Mesenchymal stem cell (in vitro differentiated cells and primary cell): ENCODE data around the gene HAO2.

ENCODE experiments used
- DNase-seq: peaks from one replicate; pipeline ENCODE4 v3.0.0-alpha.2; 2013
- H2AFZ ChIP-seq: one replicate; pipeline ENCODE4 v1.6.1; 2013; ENCODE audit warnings: low read depth, mild to moderate bottlenecking, control low read depth, inconsistent platforms, low read length, moderate library complexity
- H2AK5ac ChIP-seq: 2 replicates; pipeline ENCODE4 v1.6.1; 2013; ENCODE audit warnings: low read length, moderate library complexity, mild to moderate bottlenecking, inconsistent platforms; ENCODE audit not compliant: severe bottlenecking
- H2BK120ac ChIP-seq: one replicate; pipeline ENCODE4 v1.6.1; 2013; ENCODE audit warnings: low read depth, mild to moderate bottlenecking, inconsistent platforms, low read length, moderate library complexity
- H2BK12ac ChIP-seq, 2 experiments: one replicate each; pipeline ENCODE4 v1.6.1; 2013; ENCODE audit warnings: inconsistent platforms in 2 of 2, low read length in 2 of 2, mild to moderate bottlenecking in 2 of 2, moderate library complexity in 2 of 2, control low read depth in 1 of 2
- H2BK15ac ChIP-seq: one replicate; pipeline ENCODE4 v1.6.1; 2013; ENCODE audit warnings: mild to moderate bottlenecking, low read depth, inconsistent platforms; ENCODE audit not compliant: poor library complexity, severe bottlenecking
- H2BK5ac ChIP-seq: 2 replicates; pipeline ENCODE4 v1.6.1; 2013; ENCODE audit warnings: low read depth, mild to moderate bottlenecking, low read length, control low read depth, inconsistent platforms; ENCODE audit not compliant: poor library complexity, severe bottlenecking
- H3K14ac ChIP-seq, 2 experiments: one replicate each; pipeline ENCODE4 v1.6.1; 2013; ENCODE audit warnings: inconsistent platforms in 2 of 2, low read length in 2 of 2, control low read depth in 1 of 2, mild to moderate bottlenecking in 1 of 2, moderate library complexity in 1 of 2
- H3K18ac ChIP-seq, 2 experiments: one replicate each; pipeline ENCODE4 v1.6.1; 2013; ENCODE audit warnings: inconsistent platforms in 2 of 2, low read length in 2 of 2, control low read depth in 1 of 2, low read depth in 1 of 2, mild to moderate bottlenecking in 1 of 2
- H3K23ac ChIP-seq, 2 experiments: one replicate each; pipeline ENCODE4 v1.6.1; 2013; ENCODE audit warnings: inconsistent platforms in 2 of 2, low read length in 2 of 2, mild to moderate bottlenecking in 2 of 2, moderate library complexity in 2 of 2, control low read depth in 1 of 2
- H3K27ac ChIP-seq: 2 replicates; pipeline ENCODE4 v1.5.1; 2013; ENCODE audit warnings: mild to moderate bottlenecking, moderate library complexity, low read length, control low read depth, inconsistent platforms; ENCODE audit not compliant: poor library complexity, severe bottlenecking
- H3K27me3 ChIP-seq, 2 experiments: 2 replicates each; pipeline versions ENCODE4 v1.6.1 to v1.7.0; 2013; ENCODE audit warnings: low read length in 2 of 2, mild to moderate bottlenecking in 2 of 2, moderate library complexity in 2 of 2, control low read depth in 1 of 2, inconsistent platforms in 1 of 2; ENCODE audit not compliant: control insufficient read depth in 1 of 2, insufficient read depth in 1 of 2
- H3K36me3 ChIP-seq, 2 experiments: 2 replicates each; pipeline versions ENCODE4 v1.6.1 to v1.7.0; 2013; ENCODE audit warnings: low read length in 2 of 2, control low read depth in 1 of 2, inconsistent platforms in 1 of 2, low read depth in 1 of 2, mild to moderate bottlenecking in 1 of 2; ENCODE audit not compliant: insufficient read depth in 2 of 2, control insufficient read depth in 1 of 2
- H3K4ac ChIP-seq, 2 experiments: one replicate each; pipeline ENCODE4 v1.6.1; 2013; ENCODE audit warnings: inconsistent platforms in 2 of 2, low read length in 2 of 2, mild to moderate bottlenecking in 2 of 2, moderate library complexity in 2 of 2, control low read depth in 1 of 2, low read depth in 1 of 2
- H3K4me1 ChIP-seq: 2 replicates; pipeline ENCODE4 v1.6.1; 2013; ENCODE audit warnings: low read depth, low read length, control low read depth; ENCODE audit not compliant: control insufficient read depth, insufficient read depth
- H3K4me2 ChIP-seq: 2 replicates; pipeline ENCODE4 v1.6.1; 2013; ENCODE audit warnings: low read length, mild to moderate bottlenecking, inconsistent platforms; ENCODE audit not compliant: poor library complexity, severe bottlenecking
- H3K4me3 ChIP-seq, 2 experiments: 2 replicates each; pipeline versions ENCODE4 v1.5.1 to v1.7.0; 2013; ENCODE audit warnings: low read length in 2 of 2, mild to moderate bottlenecking in 2 of 2, control low read depth in 1 of 2, low read depth in 1 of 2; ENCODE audit not compliant: insufficient read depth in 1 of 2
- H3K79me1 ChIP-seq: replicated peaks from 2 replicates; pipeline ENCODE4 v1.6.1; 2013; ENCODE audit warnings: mild to moderate bottlenecking, control low read depth, low read length, inconsistent platforms; ENCODE audit not compliant: poor library complexity, severe bottlenecking
- H3K9ac ChIP-seq: 2 replicates; pipeline ENCODE4 v1.7.0; 2013; ENCODE audit warnings: mild to moderate bottlenecking, low read length, moderate library complexity
- H3K9me3 ChIP-seq: 2 replicates; pipeline ENCODE4 v1.7.0; 2013; ENCODE audit warnings: mild to moderate bottlenecking, low read length; ENCODE audit not compliant: control insufficient read depth
- H4K8ac ChIP-seq: one replicate; pipeline ENCODE4 v1.6.1; 2013; ENCODE audit warnings: inconsistent platforms, mild to moderate bottlenecking, low read length, moderate library complexity
- H4K91ac ChIP-seq: one replicate; pipeline ENCODE4 v1.6.1; 2013; ENCODE audit warnings: mild to moderate bottlenecking, low read length, inconsistent platforms
- WGBS: methylation state at CpG from one replicate; pipeline ENCODE4 v1.1.7; 2013; ENCODE audit warnings: mixed read lengths; 5-methylcytosine and 5-hydroxymethylcytosine counted together

Gene HAO2

DNA sequence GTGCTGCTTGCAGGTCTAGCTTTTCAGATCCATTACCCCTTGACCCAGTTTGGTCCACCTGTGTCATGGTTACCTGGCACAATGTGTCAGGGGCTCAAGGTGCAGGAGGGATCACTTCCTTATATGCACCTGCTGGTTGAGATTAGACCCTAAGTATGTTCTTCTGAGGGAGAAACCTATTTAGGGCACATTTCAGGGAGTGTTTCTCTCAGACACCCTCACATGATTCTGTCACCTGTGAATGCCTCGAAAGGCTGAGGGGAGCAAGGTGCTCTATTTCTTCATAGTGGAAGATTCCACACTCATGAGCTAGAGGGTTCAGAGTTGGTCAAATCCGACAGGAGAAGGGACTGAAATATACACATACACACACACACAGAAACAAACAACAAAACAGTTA, 61.9 kb downstream of the HAO2 start:
- Histone ChIP-seq H3K9me3 (no peaks in the 10 kb centered on the region), H3K36me3 (no peaks in the 10 kb centered on the region), H3K4ac (no peak overlapping the region), H4K91ac (no peak overlapping the region), H2AK5ac (no peak overlapping the region), H2BK5ac (no peak overlapping the region), H3K27me3 (peaks cover 24 to 34% of the 10 kb centered on the region in 2 experiments), H3K14ac (no peak overlapping the region), H2BK12ac (no peak overlapping the region), H3K4me2 (no peak overlapping the region), H3K9ac (no peak overlapping the region), H3K4me3 (no peak overlapping the region), H2BK15ac (no peak overlapping the region), H3K23ac (no peak overlapping the region), H2AFZ (no peak overlapping the region), H4K8ac (no peak overlapping the region), H3K18ac (no peak overlapping the region), H3K27ac (no peak overlapping the region), H3K4me1 (no peaks in the 10 kb centered on the region), H3K79me1 (no peaks in the 10 kb centered on the region), H2BK120ac (no peak overlapping the region)
- no peak for DNase-seq
- WGBS: 60% methylated on average over 1 of the region's 2 CpGs

DNA sequence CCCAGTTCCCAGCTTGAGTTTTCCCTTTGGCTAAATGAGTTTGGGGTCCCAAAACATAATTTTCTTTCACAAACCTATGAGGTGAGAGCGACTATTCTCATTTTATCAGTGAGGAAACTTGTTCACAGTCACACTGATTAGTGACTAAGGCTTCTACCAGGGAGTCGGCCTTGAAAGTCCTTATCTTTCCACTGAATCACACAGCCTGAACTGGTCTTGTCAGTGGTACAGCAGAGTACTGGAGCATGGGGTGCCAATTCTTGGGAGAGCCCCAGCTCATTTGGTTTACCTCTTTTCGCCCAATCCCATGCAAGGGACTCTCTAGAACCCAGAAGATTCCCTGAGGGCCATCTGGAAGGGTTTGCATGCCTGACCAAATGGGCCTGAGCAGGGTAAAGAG, 63.3 kb downstream of the HAO2 start:
- Histone ChIP-seq H3K18ac (no peak overlapping the region), H3K23ac (no peak overlapping the region), H3K4me3 (no peak overlapping the region), H2BK120ac (no peak overlapping the region), H3K79me1 (no peaks in the 10 kb centered on the region), H3K4me1 (no peaks in the 10 kb centered on the region), H3K9ac (no peak overlapping the region), H4K8ac (no peak overlapping the region), H3K4me2 (no peak overlapping the region), H2AFZ (no peak overlapping the region), H3K36me3 (no peaks in the 10 kb centered on the region), H3K9me3 (no peaks in the 10 kb centered on the region), H4K91ac (no peak overlapping the region), H2BK12ac (no peak overlapping the region), H2BK5ac (no peak overlapping the region), H3K27ac (no peak overlapping the region), H3K4ac (no peak overlapping the region), H3K14ac (no peak overlapping the region), H3K27me3 (peaks cover 24 to 34% of the 10 kb centered on the region in 2 experiments), H2AK5ac (no peak overlapping the region), H2BK15ac (no peak overlapping the region)
- 39% methylated on average over 3 of the region's 3 CpGs for WGBS
- DNase-seq: no peak

DNA sequence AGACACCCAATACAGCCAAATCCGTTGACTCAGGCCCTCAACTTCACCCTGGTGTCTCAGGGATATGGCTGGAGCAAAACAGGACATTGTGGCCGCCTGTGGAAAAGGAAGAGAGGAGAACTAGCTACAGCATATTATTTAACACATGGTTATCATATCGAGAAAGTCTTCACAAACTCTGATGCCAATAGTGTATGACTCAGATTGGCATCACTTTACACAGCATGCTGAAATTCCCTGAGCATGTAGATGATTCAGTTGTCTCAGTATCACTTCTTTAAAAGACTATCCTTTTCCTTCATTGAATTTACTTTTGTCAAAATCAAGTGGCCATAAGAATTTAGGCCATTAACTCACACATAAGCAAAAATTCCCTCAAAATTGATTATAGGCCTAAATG, 66.5 kb downstream of the HAO2 start:
- no peak overlapping the region for H4K91ac ChIP-seq
- no peak overlapping the region for H3K23ac ChIP-seq
- H2BK5ac ChIP-seq: no peak overlapping the region
- no peak overlapping the region for H3K4me2 ChIP-seq
- DNase-seq: no peak
- 76% methylated on average over 2 of the region's 3 CpGs for WGBS
- no peak overlapping the region for H3K18ac ChIP-seq
- no peak overlapping the region for H3K4ac ChIP-seq
- no peak overlapping the region for H4K8ac ChIP-seq
- H3K4me3 ChIP-seq: no peak overlapping the region
- no peak overlapping the region for H3K27ac ChIP-seq
- H3K79me1 ChIP-seq: no peaks in the 10 kb centered on the region
- H3K36me3 ChIP-seq: no peaks in the 10 kb centered on the region
- no peak overlapping the region for H2AFZ ChIP-seq
- no peak overlapping the region for H2AK5ac ChIP-seq
- no peaks in the 10 kb centered on the region for H3K9me3 ChIP-seq
- H3K9ac ChIP-seq: no peak overlapping the region
- H2BK15ac ChIP-seq: no peak overlapping the region
- H2BK120ac ChIP-seq: no peak overlapping the region
- no peaks in the 10 kb centered on the region for H3K4me1 ChIP-seq
- no peak overlapping the region for H3K14ac ChIP-seq
- peaks cover 24% of the 10 kb centered on the region in 2 experiments for H3K27me3 ChIP-seq
- no peak overlapping the region for H2BK12ac ChIP-seq

DNA sequence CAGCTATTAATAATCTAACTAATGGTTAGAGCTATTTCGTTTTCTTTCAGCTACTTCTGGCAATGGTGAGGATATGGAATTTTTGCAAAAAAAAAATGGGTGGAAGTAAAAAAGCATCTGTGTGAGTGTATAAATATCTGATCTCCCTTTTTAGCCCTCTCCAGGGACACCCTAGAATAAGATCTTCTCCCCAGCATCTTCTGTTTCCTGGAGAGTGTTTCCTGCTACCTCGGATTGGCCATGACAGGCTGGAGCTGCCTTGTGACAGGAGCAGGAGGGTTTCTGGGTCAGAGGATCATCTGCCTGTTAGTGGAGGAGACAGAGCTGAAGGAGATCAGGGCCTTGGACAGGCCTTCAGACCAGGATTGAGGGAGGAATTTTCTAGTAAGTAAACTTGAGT, 70.2 kb downstream of the HAO2 start:
- H3K27ac ChIP-seq: no peak overlapping the region
- no peak overlapping the region for H3K4ac ChIP-seq
- no peak overlapping the region for H2AK5ac ChIP-seq
- no peak overlapping the region for H4K91ac ChIP-seq
- peaks cover 5 to 38% of the 10 kb centered on the region in 2 experiments for H3K27me3 ChIP-seq
- no peak for DNase-seq
- no peak overlapping the region for H4K8ac ChIP-seq
- H3K9ac ChIP-seq: no peak overlapping the region
- no peaks in the 10 kb centered on the region for H3K79me1 ChIP-seq
- H3K36me3 ChIP-seq: no peaks in the 10 kb centered on the region
- H2AFZ ChIP-seq: no peak overlapping the region
- no peaks in the 10 kb centered on the region for H3K9me3 ChIP-seq
- WGBS: 31% methylated on average over 1 of the region's 2 CpGs
- no peak overlapping the region for H3K14ac ChIP-seq
- H2BK15ac ChIP-seq: no peak overlapping the region
- H3K4me3 ChIP-seq: no peak overlapping the region
- no peaks in the 10 kb centered on the region for H3K4me1 ChIP-seq
- H2BK12ac ChIP-seq: no peak overlapping the region
- no peak overlapping the region for H3K4me2 ChIP-seq
- no peak overlapping the region for H3K18ac ChIP-seq
- no peak overlapping the region for H2BK5ac ChIP-seq
- H2BK120ac ChIP-seq: no peak overlapping the region
- no peak overlapping the region for H3K23ac ChIP-seq
